HL-60 (cell line): ENCODE measurements around the gene TRAM2.

ENCODE experiments used
- DNase-seq, 2 experiments: peaks; one replicate each; pipeline ENCODE4 v3.0.0-alpha.2; 2010 to 2020; ENCODE audit warnings: low read depth in 1 of 2, low spot score in 1 of 2
- H3K27ac ChIP-seq: fragments of 250-450 bp; sonication (Bioruptor Pico); replicated peaks from 2 replicates; pipeline ENCODE4 v1.5.1; 2020; ENCODE audit warnings: mild to moderate bottlenecking, moderate library complexity
- H3K27me3 ChIP-seq: fragments of 250-450 bp; sonication (Bioruptor Pico); 2 replicates; pipeline ENCODE4 v1.5.1; 2021; ENCODE audit warnings: mild to moderate bottlenecking, moderate library complexity; ENCODE audit not compliant: insufficient read depth, poor library complexity, severe bottlenecking
- H3K4me3 ChIP-seq: replicated peaks from 2 replicates; pipeline ENCODE4 v1.5.1; 2011; ENCODE audit warnings: mild to moderate bottlenecking, control low read depth, low read length; ENCODE audit not compliant: insufficient read depth
- GABPA ChIP-seq: IDR thresholded peaks from 2 replicates; pipeline ENCODE4 v1.6.1; 2012; ENCODE audit warnings: low read depth
- POLR2AphosphoS5 ChIP-seq: IDR thresholded peaks from 2 replicates; pipeline ENCODE4 v1.6.1; 2012; ENCODE audit warnings: low read depth
- SPI1 ChIP-seq: IDR thresholded peaks from 2 replicates; pipeline ENCODE4 v1.6.1; 2012; ENCODE audit warnings: low read depth, mild to moderate bottlenecking, borderline replicate concordance
- TF ChIP-seq, protein P1 (sequence below): IDR thresholded peaks from one replicate; pipeline ENCODE4 v1.5.1; 2011; ENCODE audit warnings: low read length, control low read depth, inconsistent platforms; ENCODE audit not compliant: insufficient read depth
- TF ChIP-seq, protein P2 (sequence below): IDR thresholded peaks from 2 replicates; pipeline ENCODE4 v1.6.1; 2012; ENCODE audit warnings: low read depth; ENCODE audit not compliant: insufficient replicate concordance

TRAM2 gene

GRCh38 chr6:52503323-52503747, 73.5 kb downstream of the TRAM2 start:
- Histone ChIP-seq H3K27ac (no peak overlapping the region), H3K4me3 (no peak overlapping the region), H3K27me3 (no peaks in the 10 kb centered on the region)
- TF ChIP-seq GABPA = no peak
- no peak for TF ChIP-seq SPI1
- no peak for TF ChIP-seq POLR2AphosphoS5
- TF ChIP-seq, protein P1, sequence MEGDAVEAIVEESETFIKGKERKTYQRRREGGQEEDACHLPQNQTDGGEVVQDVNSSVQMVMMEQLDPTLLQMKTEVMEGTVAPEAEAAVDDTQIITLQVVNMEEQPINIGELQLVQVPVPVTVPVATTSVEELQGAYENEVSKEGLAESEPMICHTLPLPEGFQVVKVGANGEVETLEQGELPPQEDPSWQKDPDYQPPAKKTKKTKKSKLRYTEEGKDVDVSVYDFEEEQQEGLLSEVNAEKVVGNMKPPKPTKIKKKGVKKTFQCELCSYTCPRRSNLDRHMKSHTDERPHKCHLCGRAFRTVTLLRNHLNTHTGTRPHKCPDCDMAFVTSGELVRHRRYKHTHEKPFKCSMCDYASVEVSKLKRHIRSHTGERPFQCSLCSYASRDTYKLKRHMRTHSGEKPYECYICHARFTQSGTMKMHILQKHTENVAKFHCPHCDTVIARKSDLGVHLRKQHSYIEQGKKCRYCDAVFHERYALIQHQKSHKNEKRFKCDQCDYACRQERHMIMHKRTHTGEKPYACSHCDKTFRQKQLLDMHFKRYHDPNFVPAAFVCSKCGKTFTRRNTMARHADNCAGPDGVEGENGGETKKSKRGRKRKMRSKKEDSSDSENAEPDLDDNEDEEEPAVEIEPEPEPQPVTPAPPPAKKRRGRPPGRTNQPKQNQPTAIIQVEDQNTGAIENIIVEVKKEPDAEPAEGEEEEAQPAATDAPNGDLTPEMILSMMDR = no peak
- TF ChIP-seq, protein P2, sequence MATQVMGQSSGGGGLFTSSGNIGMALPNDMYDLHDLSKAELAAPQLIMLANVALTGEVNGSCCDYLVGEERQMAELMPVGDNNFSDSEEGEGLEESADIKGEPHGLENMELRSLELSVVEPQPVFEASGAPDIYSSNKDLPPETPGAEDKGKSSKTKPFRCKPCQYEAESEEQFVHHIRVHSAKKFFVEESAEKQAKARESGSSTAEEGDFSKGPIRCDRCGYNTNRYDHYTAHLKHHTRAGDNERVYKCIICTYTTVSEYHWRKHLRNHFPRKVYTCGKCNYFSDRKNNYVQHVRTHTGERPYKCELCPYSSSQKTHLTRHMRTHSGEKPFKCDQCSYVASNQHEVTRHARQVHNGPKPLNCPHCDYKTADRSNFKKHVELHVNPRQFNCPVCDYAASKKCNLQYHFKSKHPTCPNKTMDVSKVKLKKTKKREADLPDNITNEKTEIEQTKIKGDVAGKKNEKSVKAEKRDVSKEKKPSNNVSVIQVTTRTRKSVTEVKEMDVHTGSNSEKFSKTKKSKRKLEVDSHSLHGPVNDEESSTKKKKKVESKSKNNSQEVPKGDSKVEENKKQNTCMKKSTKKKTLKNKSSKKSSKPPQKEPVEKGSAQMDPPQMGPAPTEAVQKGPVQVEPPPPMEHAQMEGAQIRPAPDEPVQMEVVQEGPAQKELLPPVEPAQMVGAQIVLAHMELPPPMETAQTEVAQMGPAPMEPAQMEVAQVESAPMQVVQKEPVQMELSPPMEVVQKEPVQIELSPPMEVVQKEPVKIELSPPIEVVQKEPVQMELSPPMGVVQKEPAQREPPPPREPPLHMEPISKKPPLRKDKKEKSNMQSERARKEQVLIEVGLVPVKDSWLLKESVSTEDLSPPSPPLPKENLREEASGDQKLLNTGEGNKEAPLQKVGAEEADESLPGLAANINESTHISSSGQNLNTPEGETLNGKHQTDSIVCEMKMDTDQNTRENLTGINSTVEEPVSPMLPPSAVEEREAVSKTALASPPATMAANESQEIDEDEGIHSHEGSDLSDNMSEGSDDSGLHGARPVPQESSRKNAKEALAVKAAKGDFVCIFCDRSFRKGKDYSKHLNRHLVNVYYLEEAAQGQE = no peak
- DNase-seq = no peak

DNA sequence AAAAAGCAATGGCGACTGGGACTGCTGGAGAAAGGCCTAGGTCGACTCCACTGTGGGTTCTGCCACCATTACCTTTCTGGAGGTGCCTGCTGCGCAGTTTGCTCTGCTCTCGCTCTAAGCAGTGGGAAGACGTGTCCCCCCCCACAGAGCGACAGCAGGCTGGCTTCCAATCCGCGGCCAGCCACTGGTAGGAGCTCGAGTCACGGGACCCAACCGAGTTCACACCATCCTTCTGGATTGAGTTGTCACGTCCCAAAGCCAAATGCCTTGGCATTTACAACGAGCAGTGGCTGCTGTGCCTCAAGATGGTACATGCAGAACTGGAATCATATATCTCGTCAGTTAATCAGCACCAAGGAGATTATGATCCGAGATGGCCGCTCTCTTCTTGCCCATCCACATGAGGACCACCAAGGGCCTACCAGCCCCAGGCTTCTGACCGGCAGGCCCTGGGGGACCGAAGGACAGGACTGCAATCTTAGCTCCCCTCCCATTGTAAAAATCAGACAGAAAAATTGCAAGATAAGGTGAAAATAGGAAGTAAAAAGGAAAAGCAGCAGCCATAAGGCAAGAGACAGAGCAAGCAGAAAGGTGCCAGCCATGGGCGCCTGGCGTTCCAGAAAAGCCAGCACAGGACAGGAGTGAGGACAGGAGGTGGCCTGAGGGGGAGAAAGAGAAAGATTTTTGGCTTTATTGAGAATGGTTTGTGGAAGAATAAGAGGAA, 74.4 kb downstream of the TRAM2 start:
- TF ChIP-seq, protein P1 = no peak
- TF ChIP-seq, protein P2 = no peak
- no peak for TF ChIP-seq POLR2AphosphoS5
- no peak for TF ChIP-seq GABPA
- no peak for TF ChIP-seq SPI1
- H3K27ac ChIP-seq = no peak overlapping the region
- DNase-seq = no peak
- H3K27me3 ChIP-seq = no peaks in the 10 kb centered on the region
- H3K4me3 ChIP-seq = no peak overlapping the region

GRCh38 chr6:52500238-52501129, 76.4 kb downstream of the TRAM2 start:
- H3K4me3 ChIP-seq = no peak overlapping the region
- H3K27me3 ChIP-seq = no peaks in the 10 kb centered on the region
- H3K27ac ChIP-seq = no peak overlapping the region
- DNase-seq = no peak
- TF ChIP-seq GABPA = no peak
- no peak for TF ChIP-seq SPI1
- no peak for TF ChIP-seq POLR2AphosphoS5
- TF ChIP-seq, protein P1 = no peak
